Activated CD8-positive, alpha-beta memory T cell treated with anti-CD3 and anti-CD28 coated beads for 24 hours (primary cell): ENCODE measurements around the gene TSPAN18.
A peak's percentile ranks its signal among the peaks of the same experiment; 100 is the strongest.

Experiments used
- DNase-seq: peaks from one replicate; pipeline ENCODE4 v3.0.0-alpha.2; 2020

TSPAN18 gene, protein sequence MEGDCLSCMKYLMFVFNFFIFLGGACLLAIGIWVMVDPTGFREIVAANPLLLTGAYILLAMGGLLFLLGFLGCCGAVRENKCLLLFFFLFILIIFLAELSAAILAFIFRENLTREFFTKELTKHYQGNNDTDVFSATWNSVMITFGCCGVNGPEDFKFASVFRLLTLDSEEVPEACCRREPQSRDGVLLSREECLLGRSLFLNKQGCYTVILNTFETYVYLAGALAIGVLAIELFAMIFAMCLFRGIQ

GRCh38 chr11:44726283-44727113 lies at the start of gene TSPAN18:
Gene TSPAN18 (plus strand): TSS chr11:44726962. CDS start chr11:44906417, 179,455 bp downstream.
- peak; percentile 73 for DNase-seq

DNA sequence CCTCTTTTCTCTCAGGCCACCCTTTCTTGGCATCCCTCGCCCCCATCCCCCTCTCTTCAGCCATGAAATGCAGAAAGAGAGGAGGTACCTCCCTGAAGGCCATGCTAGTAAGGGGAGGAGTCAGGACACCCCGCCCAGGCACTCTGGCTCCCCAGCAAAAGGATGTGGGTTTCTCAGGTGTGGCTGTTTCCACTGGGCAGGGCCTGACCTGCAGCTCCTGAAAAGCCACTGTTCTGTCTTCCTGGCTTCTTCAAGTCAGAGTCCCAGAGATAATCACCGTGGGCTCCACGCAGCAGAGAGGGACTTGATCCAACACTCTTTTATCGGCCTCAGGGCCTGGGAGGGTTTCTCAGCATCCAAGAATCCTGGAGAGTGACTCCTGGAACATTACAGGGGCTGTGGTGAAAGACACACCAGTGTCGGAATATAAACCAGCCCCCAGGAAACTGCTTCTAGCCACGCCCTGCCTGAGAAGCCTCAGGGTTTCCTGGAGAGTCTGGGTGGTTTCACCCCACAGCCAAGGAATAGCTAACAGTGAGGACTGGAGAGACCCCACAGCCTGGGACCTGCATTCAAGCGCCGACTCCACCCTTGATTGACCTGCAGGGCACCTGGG lies 45.7 kb upstream of the TSPAN18 start:
- peak; percentile 62 for DNase-seq

DNA sequence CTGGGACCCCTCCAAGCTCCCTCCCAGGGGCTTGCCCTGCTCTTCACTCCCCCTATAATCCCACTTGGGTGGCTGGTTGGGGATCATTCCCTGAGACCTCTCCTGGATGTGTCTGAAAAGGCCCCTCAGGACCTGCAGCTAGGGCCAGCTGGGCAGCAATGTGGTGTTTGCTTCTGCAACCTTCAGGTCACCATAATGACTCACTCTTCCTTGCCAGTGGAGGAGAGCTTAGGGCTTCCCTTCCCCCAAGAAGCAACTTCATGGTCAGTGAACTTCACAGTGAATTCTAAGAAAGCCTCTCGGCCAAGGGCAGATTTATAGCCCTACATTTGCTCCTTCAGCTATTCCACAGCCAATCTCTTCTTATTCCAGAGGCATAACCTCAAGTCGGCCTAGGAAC lies 45.1 kb upstream of the TSPAN18 start:
- DNase-seq: no peak

DNA sequence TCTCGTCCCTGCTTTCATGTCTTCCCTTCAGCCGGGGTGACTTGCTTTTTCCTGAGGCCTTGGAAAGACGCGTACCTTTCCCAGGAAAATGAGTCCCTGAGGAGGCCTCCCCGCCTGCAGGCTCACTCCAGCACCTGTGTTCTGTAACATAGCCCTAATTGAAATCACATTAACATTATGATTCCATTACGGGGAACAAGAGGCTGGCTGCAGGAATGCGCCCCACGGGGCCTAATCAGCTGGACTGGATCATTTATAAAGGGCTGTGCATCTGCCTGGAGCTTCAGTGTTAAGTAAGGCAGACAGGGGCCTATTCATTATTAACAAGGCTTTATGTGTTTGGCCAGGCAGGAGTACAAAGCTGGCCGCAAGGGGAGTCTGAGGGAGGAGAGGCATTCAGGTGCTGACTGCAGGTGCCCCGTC lies 41.9 kb upstream of the TSPAN18 start:
- DNase-seq: no peak

DNA sequence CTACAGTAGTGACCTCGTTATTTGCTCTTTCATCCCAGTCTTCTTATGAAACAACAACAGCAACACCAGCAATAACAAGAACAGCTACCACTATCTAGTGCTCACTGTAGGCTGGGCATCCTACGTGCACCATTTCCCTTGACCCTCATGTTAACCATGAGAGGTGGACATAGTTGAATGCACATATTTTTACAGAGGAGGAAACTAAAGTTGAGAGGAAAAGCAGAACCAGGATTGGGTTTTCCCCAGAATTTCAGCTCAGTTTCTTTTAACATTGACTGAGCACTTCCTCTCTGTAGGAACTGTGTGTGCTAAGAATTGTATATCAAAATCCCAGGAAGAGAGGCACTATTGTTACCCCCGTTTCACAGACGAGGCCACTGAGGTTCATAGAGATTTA lies 39.4 kb upstream of the TSPAN18 start:
- no peak for DNase-seq

DNA sequence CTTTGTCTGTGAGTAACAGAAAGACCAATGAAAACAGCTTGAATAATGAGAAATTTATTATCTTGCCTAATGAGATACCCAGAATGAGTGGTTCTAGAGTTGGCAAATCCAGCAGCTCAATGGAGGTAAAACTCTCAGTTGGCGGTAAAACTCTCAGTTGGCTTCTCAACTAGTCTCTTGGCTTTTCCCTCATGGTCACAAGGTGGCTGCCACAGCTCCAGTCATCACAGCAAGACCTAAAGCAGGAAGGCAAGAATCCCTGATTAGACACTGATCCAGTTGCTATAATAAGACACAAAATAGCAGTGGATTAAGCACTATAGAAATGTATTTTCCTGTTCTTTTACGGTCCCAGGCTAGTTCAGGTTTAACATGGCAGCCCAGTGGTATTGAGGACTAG lies 37.5 kb upstream of the TSPAN18 start:
- no peak for DNase-seq

DNA sequence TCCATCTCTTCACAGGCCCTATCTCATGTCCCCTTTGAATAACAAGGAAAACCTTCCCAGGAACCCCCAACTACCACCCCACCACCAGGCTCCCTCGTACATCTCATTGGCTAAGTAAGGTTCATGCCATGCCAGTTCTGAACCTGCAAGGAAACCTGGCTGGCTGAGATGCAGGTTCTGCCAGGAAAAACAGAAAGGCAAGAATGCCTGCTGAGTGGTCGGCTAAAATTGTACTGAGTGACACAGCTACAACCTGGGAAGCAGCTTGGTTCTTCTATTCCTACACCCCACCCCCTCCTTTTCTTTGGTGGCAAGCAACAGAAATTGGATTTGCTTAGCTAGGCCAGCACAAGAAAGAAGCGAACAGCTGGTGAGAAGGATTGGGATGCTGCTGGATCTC lies 36.1 kb upstream of the TSPAN18 start:
- DNase-seq: no peak

GRCh38 chr11:44692460-44692859 lies 34.3 kb upstream of the TSPAN18 start:
- DNase-seq: no peak

GRCh38 chr11:44693654-44694119 lies 33.1 kb upstream of the TSPAN18 start:
- DNase-seq: no peak

DNA sequence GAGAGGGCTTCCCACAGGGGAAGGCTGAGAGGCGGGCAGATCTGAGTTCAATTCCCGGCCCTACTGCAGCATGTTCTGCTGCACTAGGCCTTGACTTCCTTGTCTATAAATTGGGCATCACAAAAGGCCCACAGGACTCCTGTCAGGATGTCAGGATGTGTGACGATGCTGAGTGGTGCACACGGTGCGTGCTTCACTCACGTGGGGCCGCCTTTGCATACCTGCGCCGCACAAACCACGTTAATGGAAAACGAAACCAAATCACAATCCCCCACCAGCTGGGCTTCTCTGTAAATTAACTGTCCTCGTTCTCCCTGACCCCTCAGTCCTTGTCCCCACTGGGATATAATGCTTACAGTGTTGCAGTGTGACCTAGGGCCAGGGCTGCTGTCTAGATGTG lies 32.3 kb upstream of the TSPAN18 start:
- no peak for DNase-seq

- no peak for DNase-seq
Observed at GRCh38 chr11:44695169-44695833, 31.5 kb upstream of the TSPAN18 start.

GRCh38 chr11:44698252-44698912 lies 28.4 kb upstream of the TSPAN18 start:
- no peak for DNase-seq

DNA sequence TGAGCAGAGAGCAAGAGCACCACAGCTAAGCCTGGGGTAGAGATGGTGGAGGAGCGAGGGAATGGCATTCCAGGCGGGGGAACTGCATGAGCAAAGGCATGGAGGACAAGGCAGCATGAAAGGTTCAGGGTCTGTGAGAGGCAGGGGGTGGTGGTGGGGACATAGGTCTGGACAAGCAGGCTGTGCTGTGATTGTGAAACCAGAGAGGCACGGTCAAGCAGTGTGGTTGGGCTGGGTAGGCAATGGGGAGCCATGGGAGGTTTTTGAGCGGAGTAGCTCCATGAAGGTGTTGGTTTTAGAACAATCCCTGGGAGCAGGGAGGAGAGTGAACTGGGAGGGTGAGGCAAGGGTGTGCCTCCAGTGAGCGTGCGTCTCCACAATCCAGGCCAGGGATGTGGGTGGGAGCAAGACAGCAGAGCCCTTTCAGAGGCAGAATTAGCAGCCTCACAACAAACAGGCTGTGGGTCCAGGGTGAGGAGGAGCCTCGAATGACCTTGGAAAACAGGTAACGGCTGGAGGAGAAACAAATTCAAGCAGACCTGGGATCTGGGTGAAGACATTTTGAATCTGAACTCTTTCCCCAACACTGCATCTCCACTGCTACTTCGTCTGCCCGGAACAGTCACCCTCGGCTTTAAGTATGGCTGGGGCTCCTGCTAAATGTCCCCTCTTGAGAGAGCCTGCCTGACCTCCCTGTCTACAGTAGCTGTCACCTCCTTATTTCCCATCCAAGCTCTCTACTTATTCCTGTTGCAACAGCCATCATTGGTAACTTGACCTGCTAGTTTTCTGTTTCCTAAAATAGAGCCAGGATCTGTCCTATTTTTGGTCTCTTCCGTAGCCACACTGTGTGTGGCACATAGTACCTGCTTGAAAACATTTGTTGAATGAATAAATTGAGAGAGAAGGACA lies 27.0 kb upstream of the TSPAN18 start:
- no peak for DNase-seq

GRCh38 chr11:44701276-44701675 lies 25.5 kb upstream of the TSPAN18 start:
- DNase-seq: no peak

DNA sequence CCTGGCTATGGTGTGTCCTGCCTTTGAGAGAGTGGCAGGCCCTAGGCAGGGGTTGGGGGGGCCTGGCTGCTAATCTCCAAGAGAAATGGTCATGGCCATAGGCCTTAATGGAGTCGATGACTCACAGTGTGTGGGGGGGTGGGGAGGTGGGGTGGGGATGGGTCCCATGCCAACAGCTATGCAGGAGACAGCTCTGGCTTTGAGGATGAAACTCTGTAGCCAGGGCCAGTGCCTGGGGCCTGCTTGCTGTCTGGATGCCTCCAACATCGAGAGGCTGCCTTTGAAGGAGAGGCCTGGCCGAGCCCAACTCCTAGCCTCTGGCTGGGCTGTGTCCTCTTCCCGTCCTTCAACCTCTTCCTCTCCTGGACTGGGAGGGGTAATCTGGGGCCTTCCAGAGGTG lies 23.9 kb upstream of the TSPAN18 start:
- DNase-seq: no peak

DNA sequence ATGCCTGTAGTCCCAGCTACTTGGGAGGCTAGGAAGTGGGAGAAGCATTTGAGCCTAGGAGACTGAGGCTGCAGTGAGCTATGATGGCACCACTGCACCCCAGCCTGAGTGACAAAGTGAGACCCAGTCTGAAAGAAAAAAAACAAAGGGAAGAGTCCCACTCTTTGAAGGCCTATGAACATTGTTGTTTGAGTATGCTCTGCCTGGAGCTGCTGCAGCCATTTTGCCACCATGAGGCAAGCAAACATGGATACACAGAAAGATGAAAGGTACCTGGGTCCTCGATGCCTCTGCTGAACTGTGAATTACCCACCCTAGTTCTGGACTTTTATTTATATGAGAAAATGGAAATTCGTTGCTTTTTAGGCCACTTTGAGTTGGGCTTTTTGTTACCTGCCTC lies 19.7 kb upstream of the TSPAN18 start:
- no peak for DNase-seq

DNA sequence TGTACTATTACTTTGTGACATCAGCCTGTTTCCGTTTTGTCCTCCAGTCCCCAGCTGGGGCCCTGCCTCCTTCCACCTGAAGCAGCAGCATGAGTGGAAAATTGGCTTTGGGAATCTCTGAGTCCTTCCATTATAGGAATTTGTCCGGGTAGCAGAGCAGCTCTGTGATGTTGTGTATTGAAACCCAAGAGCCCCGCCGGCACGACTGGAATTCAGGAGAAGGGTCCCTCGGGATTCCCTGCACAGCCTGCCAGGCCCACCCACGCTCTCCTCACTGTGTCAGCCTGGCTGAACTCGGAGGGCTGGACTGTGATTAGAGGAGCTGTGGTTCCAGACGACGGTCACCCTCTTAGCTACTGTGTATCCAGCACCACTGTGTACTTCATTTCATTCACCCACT lies 18.8 kb upstream of the TSPAN18 start:
- no peak for DNase-seq

- no peak for DNase-seq
Observed at GRCh38 chr11:44708523-44709280, 18.1 kb upstream of the TSPAN18 start.

DNA sequence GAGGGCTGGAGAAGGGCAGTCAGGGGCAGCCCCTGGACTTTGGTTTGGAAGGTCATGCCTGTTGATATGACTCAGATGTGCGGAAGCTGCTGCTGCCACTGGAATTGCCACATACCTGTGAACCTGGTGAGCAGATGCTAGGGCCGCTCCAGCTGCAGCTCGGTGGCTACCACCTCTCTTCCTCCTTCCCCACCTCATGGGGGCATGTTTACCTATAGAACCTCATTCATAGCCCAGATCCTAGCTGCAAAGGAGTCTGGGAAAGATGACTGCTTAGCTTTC lies 17.5 kb upstream of the TSPAN18 start:
- DNase-seq: no peak

GRCh38 chr11:44709966-44710365 lies 16.8 kb upstream of the TSPAN18 start:
- DNase-seq: no peak

DNA sequence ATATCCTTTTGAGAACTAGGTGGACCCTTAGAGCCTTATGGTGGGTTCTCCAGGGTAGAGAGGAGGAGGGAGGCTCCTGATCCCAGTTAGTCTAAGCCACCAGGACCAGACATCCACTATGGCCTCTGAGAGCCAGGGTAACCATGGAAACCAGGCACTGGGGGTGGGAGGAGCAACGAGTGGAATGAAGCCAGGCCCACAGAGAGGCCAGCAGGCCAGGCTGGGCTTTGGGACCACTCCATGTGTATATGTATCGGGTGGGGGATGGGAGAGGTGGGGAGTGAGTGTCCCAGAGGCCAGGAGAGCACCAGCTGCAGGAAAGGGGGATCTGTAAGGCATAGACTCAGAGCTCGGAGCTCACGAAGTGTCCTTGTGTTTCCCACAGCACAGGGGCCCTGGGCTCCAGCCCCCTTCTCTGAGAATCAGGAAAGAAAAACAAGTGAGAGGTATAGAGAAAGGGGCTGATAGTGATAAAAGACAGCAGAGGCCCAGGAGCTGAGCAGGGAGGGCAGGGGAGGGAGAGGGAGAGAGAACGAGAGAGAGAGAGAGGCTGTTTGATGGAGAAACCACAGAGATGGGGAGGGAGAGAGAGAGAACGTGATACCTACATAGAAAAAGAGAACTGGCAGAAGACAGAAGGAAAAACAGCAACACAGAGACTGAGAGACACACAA lies 15.5 kb upstream of the TSPAN18 start:
- DNase-seq: no peak
